Suprapubic skin (tissue), 4 donors: ENCODE measurements around the gene SH2D1A. TPM values are rescaled to one million over a fixed set of nuclear protein-coding genes. Genes with fewer than 3 reads are reported as not detected.
"Not testable (repeated sequence)": the region's sequence is repeated elsewhere in the genome, so short reads cannot be mapped to it uniquely, and the experiment has no call there.

Experiments
- DNase-seq, 2 donors: peaks; one replicate each; pipeline ENCODE4 v3.0.0-alpha.2; 2019; ENCODE audit warnings: low spot score in 2 of 2
- H3K27ac ChIP-seq: fragments of 200-600 bp; sonication (generic); one replicate; pipeline ENCODE4 v1.5.1; 2019
- H3K27me3 ChIP-seq: fragments of 200-600 bp; sonication (generic); one replicate; pipeline ENCODE4 v1.5.1; 2019
- H3K36me3 ChIP-seq: fragments of 200-600 bp; sonication (generic); one replicate; pipeline ENCODE4 v1.5.1; 2019
- H3K4me1 ChIP-seq: fragments of 200-600 bp; sonication (generic); one replicate; pipeline ENCODE4 v1.5.1; 2019
- H3K4me3 ChIP-seq: fragments of 200-600 bp; sonication (generic); one replicate; pipeline ENCODE4 v1.5.1; 2019; ENCODE audit warnings: mild to moderate bottlenecking
- H3K9me3 ChIP-seq: fragments of 200-600 bp; sonication (generic); one replicate; pipeline ENCODE4 v1.5.1; 2019
- EP300 ChIP-seq: sonication (generic); formaldehyde crosslinking; IDR thresholded peaks from one replicate; pipeline ENCODE4 v1.6.1; 2017; ENCODE audit warnings: antibody characterized with exemption
- POLR2A ChIP-seq, 2 donors: fragments of 450-650 bp; IDR thresholded peaks; one replicate each; pipeline ENCODE4 v1.6.1; 2017; ENCODE audit warnings: antibody characterized with exemption in 2 of 2, mild to moderate bottlenecking in 2 of 2, moderate library complexity in 2 of 2
- POLR2AphosphoS5 ChIP-seq, 3 donors: sonication (generic); formaldehyde crosslinking; IDR thresholded peaks; one replicate each; pipeline ENCODE4 v1.6.1; 2017; ENCODE audit warnings: antibody characterized with exemption in 3 of 3
- WGBS: methylation state at CpG from one replicate; pipeline ENCODE4 v1.1.5; 2018; 5-methylcytosine and 5-hydroxymethylcytosine counted together
- total RNA-seq, 4 donors: library from RNA; depleted of rRNA; stranded (reverse); fragments of >200 nt; gene quantifications; one replicate each; pipeline ENCODE4 v1.1.0, GENCODE V29; 2016
- TF ChIP-seq, protein P1 (sequence below), 2 donors: fragments of 200-600 bp in 1 of 2; fragments of 450-650 bp in 1 of 2; sonication (generic) in 1 of 2; IDR thresholded peaks; one replicate each; pipeline ENCODE4 v1.5.1; 2016 to 2019; ENCODE audit warnings: antibody characterized with exemption in 2 of 2, mild to moderate bottlenecking in 1 of 2, moderate library complexity in 1 of 2

Gene SH2D1A
- total RNA-seq: under 1 TPM in 1 of 4 donors, not detected in 3; 0.89 TPM

DNA sequence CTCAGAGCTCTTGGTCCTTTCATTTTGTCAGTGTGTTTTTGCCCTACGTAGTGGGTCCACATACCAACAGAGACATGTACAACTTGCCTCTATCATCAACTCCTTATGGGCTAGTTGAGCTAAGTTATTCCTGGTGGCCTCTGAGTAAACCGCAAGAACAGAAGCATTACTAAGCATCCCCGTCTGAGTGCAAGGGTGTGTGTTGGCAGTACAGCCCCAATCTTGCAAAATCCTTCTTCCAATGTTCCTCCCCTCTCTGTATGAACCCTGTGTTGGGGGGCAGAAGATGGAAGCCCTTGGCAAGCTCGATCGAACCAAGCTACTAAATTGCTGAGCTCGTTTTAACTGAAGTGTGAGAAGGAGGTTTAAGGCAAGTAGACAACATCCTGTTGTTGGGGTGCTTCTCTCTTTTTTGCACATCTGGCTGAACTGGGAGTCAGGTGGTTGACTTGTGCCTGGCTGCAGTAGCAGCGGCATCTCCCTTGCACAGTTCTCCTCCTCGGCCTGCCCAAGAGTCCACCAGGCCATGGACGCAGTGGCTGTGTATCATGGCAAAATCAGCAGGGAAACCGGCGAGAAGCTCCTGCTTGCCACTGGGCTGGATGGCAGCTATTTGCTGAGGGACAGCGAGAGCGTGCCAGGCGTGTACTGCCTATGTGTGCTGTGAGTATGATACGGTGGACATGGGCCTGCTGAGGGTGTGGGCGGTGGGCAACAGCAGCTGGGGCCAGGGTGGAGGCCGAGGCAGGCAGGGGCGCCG is at the start of gene SH2D1A:
SH2D1A (plus strand) TSS at position 447 of the 760 bp plus-strand sequence; CDS start at position 527, 80 bp downstream.
- H3K27ac ChIP-seq: no peak within 1 kb of the TSS
- no peaks in the 10 kb centered on the region for H3K9me3 ChIP-seq
- H3K27me3 ChIP-seq: no peaks in the 10 kb centered on the region
- no peaks in the 10 kb centered on the region for H3K36me3 ChIP-seq
- no peak within 1 kb of the TSS for H3K4me3 ChIP-seq
- H3K4me1 ChIP-seq: no peaks in the 10 kb centered on the region
- 81% methylated on average over 19 of the region's 19 CpGs for WGBS
- no peak for TF ChIP-seq POLR2A (IDR thresholded peaks at IDR 0.05)
- TF ChIP-seq, protein P1, sequence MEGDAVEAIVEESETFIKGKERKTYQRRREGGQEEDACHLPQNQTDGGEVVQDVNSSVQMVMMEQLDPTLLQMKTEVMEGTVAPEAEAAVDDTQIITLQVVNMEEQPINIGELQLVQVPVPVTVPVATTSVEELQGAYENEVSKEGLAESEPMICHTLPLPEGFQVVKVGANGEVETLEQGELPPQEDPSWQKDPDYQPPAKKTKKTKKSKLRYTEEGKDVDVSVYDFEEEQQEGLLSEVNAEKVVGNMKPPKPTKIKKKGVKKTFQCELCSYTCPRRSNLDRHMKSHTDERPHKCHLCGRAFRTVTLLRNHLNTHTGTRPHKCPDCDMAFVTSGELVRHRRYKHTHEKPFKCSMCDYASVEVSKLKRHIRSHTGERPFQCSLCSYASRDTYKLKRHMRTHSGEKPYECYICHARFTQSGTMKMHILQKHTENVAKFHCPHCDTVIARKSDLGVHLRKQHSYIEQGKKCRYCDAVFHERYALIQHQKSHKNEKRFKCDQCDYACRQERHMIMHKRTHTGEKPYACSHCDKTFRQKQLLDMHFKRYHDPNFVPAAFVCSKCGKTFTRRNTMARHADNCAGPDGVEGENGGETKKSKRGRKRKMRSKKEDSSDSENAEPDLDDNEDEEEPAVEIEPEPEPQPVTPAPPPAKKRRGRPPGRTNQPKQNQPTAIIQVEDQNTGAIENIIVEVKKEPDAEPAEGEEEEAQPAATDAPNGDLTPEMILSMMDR (IDR thresholded peaks at IDR 0.05): no peak
- no peak for TF ChIP-seq EP300
- no peak for TF ChIP-seq POLR2AphosphoS5 (IDR thresholded peaks at IDR 0.05)
- DNase-seq: no peak

DNA sequence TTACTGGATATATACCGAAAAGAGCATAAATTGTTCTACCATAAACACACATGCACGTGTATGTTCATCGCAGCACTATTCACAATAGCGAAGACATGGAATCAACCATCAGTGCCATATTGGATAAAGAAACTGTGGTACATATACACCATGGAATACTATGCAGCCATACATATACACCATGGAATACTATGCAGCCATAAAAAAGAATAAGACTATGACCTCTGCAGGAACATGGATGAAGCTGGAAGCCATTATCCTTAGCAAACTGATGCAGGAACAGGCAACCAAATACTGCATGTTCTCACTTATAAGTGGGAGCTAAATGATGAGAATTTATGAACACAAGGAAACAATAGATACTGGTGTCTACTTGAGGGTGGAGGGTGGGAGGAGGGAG is 47.0 kb upstream of the SH2D1A start:
- not testable (repeated sequence) for H3K27ac ChIP-seq, H3K27me3 ChIP-seq, H3K4me1 ChIP-seq, H3K36me3 ChIP-seq, H3K9me3 ChIP-seq, DNase-seq, H3K4me3 ChIP-seq
- 93% methylated on average over 4 of the region's 4 CpGs for WGBS

DNA sequence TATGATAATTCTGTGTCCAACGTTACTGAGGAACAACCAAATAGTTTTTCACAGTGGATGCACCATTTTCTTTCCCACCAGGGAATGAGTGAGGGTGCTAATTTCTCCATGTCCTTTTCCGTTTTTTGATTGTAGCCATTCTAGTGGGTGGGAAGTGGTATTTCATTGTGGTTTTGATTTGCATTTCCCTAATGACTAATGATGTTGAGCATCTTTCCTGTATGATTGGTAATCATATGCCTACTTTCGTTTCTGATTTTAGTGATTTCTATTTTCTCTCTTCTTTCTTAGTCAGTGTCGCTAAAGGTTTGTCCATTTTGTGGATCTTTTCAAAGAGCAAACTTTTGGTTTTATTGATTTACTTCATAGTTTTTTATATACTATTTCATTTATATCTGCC is 46.0 kb upstream of the SH2D1A start:
- no peak overlapping the region for H3K4me3 ChIP-seq
- H3K27ac ChIP-seq: no peak overlapping the region
- no peaks in the 10 kb centered on the region for H3K9me3 ChIP-seq
- H3K4me1 ChIP-seq: no peaks in the 10 kb centered on the region
- H3K27me3 ChIP-seq: no peaks in the 10 kb centered on the region
- 67% methylated on average over 4 of the region's 4 CpGs for WGBS
- no peak for DNase-seq
- TF ChIP-seq POLR2A (IDR thresholded peaks at IDR 0.05): no peak
- TF ChIP-seq POLR2AphosphoS5 (IDR thresholded peaks at IDR 0.05): no peak
- TF ChIP-seq, protein P1 (IDR thresholded peaks at IDR 0.05): no peak
- TF ChIP-seq EP300: no peak
- H3K36me3 ChIP-seq: no peaks in the 10 kb centered on the region

DNA sequence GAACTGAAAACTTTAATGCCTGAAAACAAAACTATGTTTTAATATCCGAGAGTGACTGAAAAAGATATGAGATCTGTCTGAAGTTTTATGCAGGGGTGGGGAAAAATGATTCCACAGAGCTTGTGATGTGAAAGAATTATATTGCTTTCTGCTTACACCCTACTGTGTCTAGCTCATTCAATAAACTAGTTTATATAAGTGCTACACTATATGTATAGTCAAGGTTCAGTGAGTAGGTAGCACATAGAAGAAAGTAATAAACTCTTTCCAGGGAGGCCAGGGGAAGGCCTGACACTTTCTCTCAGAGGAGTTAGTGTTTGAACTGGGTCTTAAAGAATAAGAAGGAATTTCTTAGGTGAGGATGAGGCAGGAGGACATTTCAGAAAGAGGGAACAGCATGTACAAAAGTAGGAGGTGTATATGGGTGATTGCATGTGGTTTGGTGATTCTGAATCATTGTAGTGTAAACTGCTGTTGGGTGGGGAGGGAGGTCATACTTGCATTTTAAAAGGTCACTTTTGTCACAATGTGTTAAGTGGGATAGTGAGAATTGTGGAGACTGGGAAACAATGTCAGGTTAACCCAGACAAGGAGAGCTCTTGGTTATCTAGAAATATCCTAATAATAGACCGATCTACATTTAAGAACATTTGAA is 39.0 kb upstream of the SH2D1A start:
- Histone ChIP-seq H3K36me3 (no peaks in the 10 kb centered on the region), H3K4me3 (no peak overlapping the region), H3K27me3 (no peaks in the 10 kb centered on the region), H3K9me3 (no peaks in the 10 kb centered on the region), H3K4me1 (no peaks in the 10 kb centered on the region), H3K27ac (no peak overlapping the region)
- no peak for DNase-seq
- WGBS: 88% methylated on average over 2 of the region's 2 CpGs
- TF ChIP-seq, protein P1 (IDR thresholded peaks at IDR 0.05): no peak
- TF ChIP-seq POLR2AphosphoS5 (IDR thresholded peaks at IDR 0.05): no peak
- TF ChIP-seq EP300: no peak
- TF ChIP-seq POLR2A (IDR thresholded peaks at IDR 0.05): no peak

DNA sequence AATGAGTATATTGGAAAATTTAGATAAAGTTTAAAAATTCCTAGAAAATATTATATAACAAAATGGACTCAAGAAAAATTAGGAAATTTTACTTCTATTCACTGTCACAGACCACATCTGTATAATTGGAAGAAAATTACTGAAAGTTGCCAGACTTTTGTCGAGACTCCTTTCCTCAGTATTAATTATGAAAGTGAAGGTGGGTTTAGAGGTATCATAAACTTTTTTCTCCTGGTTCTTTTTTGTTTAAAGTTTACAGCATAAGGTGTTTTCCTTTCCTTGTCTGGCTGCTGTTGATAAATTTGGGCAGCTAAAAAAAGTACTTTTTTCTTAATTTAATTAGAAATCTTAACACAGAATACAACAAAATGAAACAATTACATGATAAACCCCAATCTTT is 20.6 kb upstream of the SH2D1A start:
- no peak for DNase-seq
- H3K4me1 ChIP-seq: no peaks in the 10 kb centered on the region
- WGBS: 80% methylated on average over 1 of the region's 1 CpG
- no peaks in the 10 kb centered on the region for H3K27me3 ChIP-seq
- H3K4me3 ChIP-seq: no peak overlapping the region
- no peak overlapping the region for H3K27ac ChIP-seq
- no peaks in the 10 kb centered on the region for H3K9me3 ChIP-seq
- no peak for TF ChIP-seq POLR2AphosphoS5 (IDR thresholded peaks at IDR 0.05)
- TF ChIP-seq EP300: no peak
- TF ChIP-seq POLR2A (IDR thresholded peaks at IDR 0.05): no peak
- TF ChIP-seq, protein P1 (IDR thresholded peaks at IDR 0.05): no peak
- H3K36me3 ChIP-seq: no peaks in the 10 kb centered on the region
